ENCODE data around the gene MGAT5. TPM values are rescaled to one million over a fixed set of nuclear protein-coding genes. Genes with fewer than 3 reads are reported as not detected.
A peak's percentile ranks its signal among the peaks of the same experiment; 100 is the strongest.

MGAT5 gene
- polyA plus RNA-seq, 4 donors: 51.2 to 57.2 (median 53.7) TPM

DNA sequence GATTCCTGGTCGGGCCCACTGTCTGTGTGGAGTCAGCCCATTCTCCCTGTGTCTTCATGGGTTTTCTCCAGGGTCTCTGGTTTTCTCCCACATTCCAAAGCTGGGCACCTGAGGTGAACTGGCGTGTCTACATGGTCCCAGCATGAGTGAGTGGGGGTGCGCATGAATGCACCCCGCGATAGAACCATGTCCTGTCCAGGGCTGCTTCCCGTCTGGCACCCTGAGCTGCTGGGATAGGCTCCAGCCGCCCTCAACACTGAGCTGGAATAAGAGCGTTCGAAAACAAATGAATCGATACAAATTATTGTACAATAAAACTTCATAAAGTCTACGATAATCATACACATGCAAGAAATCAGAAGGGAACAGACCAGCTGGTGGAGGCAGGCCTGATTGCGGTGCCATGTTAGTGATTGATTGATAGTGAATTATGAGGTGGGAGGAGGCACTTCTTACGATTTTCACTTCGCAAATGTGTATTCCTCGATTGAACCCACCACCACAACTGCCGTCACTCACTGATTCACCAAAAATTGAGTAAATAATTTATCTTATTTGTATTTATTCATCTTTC, 186.6 kb downstream of the MGAT5 start:
- no peak for DNase-seq (ENCODE audit: low read depth in 4 of 4, low spot score in 3 of 4)

DNA sequence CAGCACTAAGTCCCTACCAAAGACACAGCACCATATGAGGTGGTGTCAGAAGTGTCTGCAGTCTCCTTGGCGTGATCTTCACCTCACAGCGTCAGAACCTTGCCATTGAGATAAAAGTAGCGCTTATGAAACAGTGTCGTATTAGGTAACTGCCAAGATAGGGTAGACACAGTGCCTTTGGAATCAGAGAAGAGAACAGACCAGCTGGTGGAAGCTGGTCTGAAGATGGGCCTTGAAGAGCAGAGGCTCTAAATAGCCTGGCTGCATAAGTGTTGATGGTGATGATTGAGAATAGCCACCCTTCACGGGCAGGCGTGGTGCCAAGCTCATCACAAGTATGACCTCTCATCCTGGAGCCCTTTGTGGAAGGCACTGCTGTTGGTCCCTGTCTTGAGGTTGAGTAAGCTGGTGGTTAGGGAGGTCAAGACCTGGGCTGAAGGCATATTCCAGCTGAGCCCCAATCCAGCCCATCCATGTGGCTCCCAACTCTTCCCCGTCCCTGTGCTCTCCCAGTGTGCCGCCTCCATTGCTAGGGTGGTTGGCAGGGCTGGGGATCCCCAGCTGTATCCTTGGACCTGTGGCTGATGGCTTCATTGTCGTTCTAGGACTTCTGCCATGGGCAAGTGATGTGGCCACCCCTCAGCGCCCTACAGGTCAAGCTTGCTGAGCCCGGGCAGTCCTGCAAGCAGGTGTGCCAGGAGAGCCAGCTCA, 187.4 kb downstream of the MGAT5 start:
- no peak for DNase-seq (ENCODE audit: low read depth in 4 of 4, low spot score in 3 of 4)

DNA sequence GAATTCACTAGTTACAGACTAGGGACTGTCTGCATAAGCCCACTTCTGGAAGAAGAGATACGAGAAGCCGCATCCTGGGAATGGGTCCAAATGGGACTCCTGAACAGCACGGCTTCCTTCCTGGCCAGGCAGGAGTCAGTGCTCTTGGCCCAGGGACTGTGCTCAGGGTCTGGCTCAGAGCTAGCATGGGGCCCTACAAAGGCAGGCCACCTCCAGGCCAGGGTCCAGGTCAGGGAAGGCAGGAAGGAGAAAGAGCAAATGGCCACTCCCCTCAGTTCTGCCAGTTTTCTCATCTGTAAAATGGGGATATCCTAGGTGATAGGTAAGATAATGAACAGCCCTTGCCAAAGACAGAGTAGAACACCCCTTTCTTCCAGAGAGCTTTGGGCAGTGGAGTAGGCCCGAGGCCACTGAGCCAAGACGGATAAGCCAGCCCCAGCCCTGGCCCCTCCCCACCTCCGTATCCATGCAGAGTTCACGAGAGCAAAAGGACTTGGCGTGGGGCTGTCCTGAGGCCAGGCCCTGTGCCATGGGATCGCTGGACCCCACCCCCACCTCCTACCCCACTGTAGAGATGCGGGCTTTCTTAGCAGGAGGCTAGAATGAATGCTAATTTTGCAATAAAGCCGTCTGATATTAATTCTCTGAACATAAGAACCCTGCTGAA, 190.1 kb downstream of the MGAT5 start:
- DNase-seq (ENCODE audit: low read depth in 4 of 4, low spot score in 3 of 4): no peak

DNA sequence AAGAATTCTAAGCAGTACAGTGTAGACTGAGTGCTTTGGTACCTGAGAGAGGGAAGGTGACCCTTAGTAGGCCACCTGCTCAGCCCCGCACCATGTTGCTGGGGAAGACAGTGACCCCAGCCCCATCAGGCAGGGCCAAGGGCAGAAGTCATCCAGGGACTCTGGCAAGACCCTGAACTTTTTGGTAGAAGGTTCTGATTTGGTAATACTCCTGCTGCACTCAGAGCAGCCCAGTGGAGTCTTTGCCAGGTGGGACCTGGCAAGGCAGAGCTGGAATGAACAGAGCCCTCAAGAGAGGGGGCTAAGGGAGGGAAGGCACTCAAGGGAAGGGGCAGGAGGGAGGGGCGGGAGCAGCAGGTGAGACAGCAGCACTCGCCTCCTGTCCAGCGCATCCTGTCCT, 191.2 kb downstream of the MGAT5 start:
- no peak for DNase-seq (ENCODE audit: low read depth in 4 of 4, low spot score in 3 of 4)

DNA sequence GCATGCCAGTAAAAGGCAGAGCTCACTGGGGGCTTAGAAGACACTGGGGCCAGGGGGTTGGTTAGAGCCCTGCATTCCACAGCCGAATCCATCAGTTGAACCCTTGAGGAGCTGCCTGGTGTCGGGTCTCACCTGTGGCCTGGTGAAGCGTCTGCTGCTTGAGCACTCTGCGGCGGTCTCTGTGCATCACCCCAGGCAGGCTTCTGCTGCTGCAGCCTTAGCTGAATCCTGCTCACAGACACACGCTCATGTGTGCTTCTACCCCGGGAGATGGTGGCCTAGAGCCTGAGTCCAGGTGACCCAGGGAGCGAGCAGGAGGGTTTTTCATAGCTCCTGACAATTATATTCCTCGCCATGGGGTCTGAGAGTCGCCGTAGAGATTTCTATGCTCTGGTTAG, 192.1 kb downstream of the MGAT5 start:
- DNase-seq (ENCODE audit: low read depth in 4 of 4, low spot score in 3 of 4): no peak

DNA sequence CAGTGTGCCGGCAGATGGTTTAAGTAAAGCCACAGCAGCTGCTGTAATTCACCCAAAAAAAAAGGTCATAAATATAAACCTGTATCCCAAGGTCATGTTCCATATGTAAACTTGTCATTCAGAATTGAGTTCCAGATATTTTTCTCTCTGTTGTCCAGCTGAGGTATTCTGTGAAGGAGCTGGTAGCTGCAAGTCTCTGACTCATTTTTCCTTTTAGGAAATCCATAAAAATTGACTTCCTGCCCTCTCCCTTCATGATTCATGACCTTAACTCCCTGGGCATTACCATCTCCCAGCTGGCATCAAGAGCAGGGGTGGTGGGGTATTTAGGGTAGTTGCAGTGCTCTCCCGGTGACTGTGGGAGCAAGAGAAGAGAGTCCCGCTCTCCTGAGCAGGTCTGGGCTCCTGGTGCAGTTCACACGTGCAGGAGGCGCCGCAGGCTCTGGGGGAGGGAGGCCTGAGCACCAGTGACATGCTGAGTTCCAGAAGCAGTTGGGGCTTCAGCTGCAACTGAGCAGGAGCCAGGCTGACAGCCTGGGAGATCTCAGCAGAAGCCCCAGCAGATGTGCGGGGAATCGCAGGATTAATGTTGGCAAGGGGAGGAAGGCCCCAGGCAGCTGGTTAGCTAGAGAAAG, 192.6 kb downstream of the MGAT5 start:
- DNase-seq (ENCODE audit: low read depth in 4 of 4, low spot score in 3 of 4): peak in 1 of 4 donors; percentile 33

DNA sequence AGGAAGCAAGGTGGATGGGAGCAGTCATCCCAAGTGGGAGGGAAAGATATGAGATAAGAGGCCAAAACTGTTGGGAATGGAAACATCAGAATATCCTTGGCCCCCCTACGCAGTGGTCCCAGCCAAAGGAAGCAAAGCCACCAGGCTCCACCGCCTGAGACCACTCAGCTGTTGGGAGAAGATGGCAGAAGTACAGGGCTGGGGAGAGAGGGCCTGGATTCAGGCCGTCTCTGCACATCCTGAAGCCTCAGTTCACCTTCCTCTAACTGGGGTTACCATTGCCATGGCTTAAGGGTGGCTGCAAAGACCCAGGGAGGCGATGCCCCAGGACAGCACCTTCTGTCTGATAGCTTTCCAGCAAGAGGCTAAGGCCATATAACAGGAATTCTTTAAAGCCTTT, 193.8 kb downstream of the MGAT5 start:
- no peak for DNase-seq (ENCODE audit: low read depth in 4 of 4, low spot score in 3 of 4)

DNA sequence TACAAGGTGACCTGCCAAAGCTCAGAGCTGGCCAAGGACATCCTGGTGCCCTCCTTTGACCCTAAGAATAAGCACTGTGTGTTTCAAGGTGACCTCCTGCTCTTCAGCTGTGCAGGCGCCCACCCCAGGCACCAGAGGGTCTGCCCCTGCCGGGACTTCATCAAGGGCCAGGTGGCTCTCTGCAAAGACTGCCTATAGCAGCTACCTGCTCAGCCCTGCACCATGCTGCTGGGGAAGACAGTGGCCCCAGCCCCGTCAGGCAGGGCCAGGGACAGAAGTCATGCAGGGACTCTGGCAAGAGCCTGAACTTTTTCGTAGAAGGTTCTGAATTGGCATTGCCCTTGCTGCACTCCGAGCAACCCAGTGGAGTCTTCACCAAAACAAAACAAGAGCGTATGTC, 194.8 kb downstream of the MGAT5 start:
- DNase-seq (ENCODE audit: low read depth in 4 of 4, low spot score in 3 of 4): no peak

DNA sequence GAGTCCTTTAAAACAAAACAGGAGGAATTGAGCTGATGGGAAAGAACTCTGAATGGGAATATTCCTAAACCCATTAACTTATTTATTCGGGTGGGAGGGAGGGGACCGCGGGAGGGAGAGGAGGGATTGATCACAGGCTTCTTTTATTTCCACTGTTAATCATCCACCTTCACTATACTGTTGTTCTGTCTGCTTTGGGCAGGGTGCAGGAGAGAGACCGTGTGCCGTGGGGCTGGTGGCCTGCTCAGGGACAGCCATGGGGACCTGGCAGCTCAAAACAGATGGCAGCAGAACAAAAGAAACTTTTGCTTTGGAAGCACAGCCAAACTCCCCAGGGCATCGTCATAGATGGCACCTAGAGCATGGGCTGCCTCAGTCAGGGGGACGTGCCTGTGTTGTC, 195.3 kb downstream of the MGAT5 start:
- no peak for DNase-seq (ENCODE audit: low read depth in 4 of 4, low spot score in 3 of 4)

DNA sequence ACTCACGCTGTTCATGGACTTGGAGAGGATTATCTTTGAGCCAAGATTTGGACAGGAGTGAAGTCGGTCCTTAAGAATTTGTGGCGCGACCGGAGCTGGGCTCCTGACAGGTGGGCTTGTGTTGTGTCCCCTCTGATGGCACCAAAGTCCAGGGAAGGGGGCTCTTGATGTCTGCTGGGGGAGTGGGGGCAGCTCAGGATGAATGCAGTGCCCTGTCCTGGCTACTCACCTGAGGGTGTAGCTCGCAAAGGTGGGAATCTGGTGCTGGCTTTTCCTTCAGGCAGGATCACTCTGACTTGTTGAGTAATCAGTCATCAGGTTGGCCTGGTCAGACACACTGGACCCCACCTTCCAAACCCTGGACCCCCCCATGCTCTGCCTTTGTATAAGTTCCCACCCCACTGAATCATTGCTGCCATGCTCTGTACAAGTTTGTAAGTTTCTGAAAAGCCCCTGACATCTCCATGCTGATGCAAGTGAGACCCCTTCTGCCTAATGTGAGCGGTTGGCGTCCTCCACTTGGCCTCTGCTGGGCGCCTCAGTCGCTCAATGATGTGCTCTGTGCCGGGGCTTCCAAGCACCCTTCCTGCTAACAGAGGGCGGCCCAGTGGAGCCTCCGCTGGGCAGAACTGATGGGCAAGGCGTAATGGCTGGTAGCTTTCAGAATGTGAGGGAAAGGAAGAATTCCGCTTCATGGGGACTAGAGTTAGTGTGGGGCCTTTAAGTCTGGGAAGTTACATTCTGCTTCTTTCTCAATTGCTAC, 196.1 kb downstream of the MGAT5 start:
- DNase-seq (ENCODE audit: low read depth in 4 of 4, low spot score in 3 of 4): no peak

DNA sequence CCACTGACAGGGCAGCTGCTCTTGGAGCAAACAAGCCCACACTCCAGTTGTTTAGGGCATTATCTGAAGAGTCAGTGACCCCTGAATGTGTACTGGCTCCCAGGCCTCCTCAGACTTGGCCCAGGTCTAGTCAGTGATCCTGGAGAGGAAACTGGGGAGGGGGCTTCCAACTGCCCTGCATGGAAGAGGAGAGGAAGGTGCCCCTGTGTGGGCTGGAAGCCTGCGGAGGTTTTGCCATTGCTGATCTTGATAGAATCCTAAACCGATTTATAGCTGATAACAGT, 197.4 kb downstream of the MGAT5 start:
- no peak for DNase-seq (ENCODE audit: low read depth in 4 of 4, low spot score in 3 of 4)

DNA sequence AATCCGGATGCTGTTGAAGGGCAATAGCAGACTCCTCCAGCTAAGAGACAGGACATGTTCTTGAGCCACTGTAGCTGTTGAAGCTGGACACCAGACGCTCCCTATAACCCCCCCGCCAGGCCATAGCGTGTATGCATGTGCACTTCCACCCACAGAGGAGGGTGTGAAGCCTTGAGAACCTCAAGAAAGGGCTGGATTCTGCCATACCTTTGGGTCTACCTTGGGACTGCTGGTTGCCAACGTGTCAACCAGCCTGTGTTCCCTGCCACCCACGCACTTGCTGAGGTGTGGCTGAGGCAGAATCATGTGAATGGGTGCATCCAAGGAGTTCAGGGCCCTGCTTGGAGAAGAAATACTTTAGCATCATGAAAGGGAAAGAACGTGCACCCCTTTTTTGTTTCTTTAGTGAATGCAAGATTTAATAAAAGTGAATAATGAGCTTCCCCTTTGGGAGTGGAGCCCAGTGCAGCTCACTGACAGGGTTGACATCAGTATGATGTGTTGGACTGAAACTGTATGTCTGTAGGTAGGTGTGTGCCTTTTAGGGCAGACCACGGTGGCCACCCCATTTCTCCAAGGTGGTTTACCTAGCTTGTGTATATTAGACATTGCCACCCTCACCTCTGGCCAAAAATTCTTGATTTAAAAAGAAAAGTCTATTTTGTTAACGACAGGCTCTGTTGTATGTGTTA, 198.3 kb downstream of the MGAT5 start:
- DNase-seq (ENCODE audit: low read depth in 4 of 4, low spot score in 3 of 4): no peak

DNA sequence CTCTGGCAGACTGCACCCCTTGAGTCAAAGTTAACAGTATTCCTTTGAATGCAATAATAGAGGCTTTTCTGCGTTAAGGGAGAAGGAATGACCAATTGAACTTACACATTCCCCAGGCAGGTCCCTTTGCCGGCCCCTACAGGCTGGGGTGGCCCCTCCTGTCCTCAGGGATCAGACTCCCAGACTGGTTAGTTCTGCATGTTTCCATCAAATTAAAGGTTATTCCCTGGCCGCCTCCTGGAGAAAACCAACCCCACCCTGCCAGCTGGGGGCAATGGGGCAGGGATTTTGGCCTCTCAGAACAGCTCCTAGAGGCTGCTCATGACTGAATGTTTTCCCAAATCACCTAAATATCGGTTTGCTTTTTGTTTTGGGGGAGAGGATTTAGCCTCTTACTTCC, 199.6 kb downstream of the MGAT5 start:
- no peak for DNase-seq (ENCODE audit: low read depth in 4 of 4, low spot score in 3 of 4)

DNA sequence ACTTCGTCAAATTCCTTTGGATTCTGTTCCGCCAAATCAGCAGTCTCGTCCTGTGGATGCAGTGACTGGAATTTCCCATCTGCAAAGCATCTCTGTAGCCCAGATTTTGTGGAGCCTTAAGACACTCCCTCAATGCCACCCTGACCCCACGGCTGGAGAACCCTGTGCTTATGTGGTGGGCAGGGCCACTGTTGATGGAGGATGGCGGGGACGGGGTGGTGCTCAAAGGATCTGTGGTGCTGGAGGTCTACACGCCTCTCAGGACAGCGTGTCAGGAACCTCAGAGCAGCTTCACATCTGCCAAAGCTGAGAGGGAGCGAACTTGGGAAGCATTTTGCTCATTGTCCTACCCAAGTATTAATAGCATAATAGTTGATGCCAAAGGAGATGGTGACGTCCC, 200.1 kb downstream of the MGAT5 start:
- DNase-seq (ENCODE audit: low read depth in 4 of 4, low spot score in 3 of 4): no peak

DNA sequence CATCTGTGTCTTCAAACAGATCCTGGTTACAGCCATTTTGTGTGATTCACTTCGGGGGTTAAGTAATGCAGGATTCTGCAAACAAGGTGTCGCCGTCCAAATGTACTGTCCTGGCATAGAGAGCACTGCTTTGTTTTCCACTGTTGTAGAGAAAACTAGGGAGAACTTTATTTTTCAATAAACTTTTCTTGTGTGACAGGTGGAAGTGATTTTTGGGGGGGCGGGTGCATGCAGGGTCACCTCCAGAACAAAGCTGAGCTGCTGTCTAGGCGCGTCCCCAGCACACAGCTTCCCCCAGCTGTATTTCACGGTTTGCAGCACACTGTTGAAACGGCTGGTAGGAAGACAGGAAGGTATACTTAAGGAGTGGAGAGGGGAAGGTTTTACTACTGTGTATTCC, 200.6 kb downstream of the MGAT5 start:
- no peak for DNase-seq (ENCODE audit: low read depth in 4 of 4, low spot score in 3 of 4)

DNA sequence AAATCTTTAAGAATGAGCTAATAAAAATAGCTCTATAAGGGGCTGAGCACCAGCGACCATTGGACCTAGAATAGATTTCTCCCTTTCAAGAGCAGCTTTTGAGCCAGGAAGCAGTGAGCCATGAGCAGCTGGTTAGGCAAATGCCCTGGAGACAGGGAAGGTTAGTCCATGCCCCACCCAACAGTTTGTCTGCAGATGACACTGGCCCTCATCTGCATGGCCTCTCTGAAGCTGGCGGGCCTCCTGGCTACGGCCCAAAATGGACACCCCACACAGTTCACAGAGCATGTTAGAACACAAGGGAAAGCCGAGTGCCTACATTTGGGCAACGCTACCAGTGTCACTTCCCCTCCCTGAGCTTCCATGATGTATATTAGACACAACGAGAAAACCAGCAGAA, 201.1 kb downstream of the MGAT5 start:
- DNase-seq (ENCODE audit: low read depth in 4 of 4, low spot score in 3 of 4): no peak

DNA sequence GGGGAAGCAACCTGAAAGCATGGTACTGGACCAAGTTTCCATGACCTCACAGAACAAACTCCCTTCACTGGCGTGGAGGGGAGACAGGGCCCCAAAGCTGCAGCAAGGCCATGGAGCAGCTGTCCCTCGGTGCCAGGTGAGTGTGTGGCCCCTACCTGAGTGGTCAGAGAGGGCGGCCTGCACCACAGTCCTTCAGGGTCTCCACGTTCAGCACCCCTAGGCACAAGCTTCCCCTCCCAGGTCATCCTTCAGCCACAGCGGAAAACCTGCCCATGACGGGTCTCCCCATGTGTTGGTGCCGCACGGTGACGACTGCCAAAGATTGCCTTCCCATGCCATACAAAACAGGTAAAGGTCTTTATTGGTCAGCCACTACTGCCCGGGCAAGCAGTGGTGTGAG, 201.6 kb downstream of the MGAT5 start:
- DNase-seq (ENCODE audit: low read depth in 4 of 4, low spot score in 3 of 4): no peak

DNA sequence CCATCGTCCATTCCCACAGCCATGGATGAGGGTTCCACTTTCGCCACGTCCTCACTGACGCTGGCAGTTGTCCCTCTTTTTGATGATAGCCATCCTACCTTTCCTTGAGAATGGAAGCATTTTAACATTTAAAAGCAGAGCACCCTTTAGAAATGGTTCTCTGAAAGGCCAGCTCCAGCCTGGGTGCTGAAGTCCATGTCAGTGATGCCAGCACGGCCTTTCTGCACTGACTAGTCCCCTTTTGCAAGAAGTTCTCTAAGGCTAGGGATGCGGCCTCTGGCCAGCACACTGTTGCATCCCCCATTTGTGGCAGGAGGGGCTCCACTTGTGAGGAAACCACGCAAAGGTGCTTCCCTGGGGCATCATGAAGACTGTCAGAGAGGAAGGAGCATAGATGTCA, 203.5 kb downstream of the MGAT5 start:
- no peak for DNase-seq (ENCODE audit: low read depth in 4 of 4, low spot score in 3 of 4)

DNA sequence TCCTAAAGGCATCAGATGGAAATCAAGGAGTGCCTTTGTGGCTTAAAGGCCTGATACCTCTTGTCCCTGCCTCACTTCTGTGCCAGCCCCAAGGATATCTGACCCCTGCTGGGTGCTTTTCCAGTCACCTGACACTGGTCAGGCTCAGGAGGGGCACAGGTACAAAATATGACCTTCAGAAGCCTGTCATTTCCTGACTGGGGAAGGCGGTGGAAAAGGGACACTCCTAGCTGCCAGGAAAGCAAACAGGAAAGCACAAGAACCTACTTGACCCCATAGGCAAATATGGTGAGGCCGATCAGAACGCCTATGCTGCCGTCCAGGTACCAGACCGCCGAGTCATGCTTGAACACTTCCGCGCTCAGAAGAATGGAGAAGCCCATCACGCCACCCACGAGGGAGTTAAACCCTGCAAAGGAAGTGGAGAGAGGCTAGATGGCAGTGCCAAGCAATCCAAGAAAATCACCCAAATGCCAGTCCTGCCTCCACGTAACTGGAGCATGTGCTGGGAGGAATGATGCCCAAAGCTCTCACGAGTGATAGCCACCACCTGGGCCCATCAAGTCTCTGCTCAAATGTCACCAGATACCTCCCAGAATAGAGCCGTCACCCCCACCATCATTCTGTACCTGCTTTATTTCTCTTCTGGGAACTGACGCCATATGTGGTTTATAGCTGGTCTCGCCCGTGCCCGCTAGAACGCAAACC, 204.0 kb downstream of the MGAT5 start:
- DNase-seq (ENCODE audit: low read depth in 4 of 4, low spot score in 3 of 4): no peak

DNA sequence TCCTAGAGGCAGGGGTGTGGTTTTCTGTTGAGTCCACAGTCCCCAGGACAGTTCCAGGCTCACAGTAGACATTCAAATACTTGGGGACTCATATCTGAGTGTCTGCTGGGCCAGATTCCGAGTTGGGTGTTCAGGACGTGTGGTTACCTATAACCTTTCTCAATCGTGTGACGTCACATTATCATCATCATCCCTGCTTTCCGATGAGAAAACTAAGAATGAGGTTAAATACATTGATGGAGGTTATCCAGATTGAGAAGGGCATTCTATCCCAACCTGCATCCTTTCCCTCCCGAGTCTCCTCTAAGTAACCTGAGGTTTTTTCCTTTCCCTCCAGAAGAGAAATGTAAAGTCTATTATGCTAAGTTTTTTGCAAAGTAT, 204.6 kb downstream of the MGAT5 start:
- no peak for DNase-seq (ENCODE audit: low read depth in 4 of 4, low spot score in 3 of 4)
